ENCODE results near the gene RERE. TPM values are rescaled to one million over a fixed set of nuclear protein-coding genes. Genes with fewer than 3 reads are reported as not detected.

RERE gene
- total and polyA plus RNA-seq, 2 donors (not counting 3 experiments of a cell fraction or from before 2014, with no cell fraction given) = 14.1 to 113 TPM

- ChIA-PET CTCF (no interaction called here), POLR2A (no interaction called here)
- Histone ChIP-seq H3K79me2 (ENCODE audit: control insufficient read depth, insufficient read depth, low read length) (peaks cover 30% of the 10 kb centered on the region), H3K36me3 (ENCODE audit: control insufficient read depth in 2 of 2, extremely low read depth in 1 of 2, insufficient read depth in 2 of 2, low read length in 2 of 2) (no peaks in the 10 kb centered on the region), H3K4me3 (replicated peaks in 1 of 3; ENCODE audit: insufficient read depth in 1 of 3, low read depth in 1 of 3, low read length in 3 of 3) (peak overlapping the region; percentile 47 to 90 (median 85)), H4K20me1 (replicated peaks; ENCODE audit: control insufficient read depth, extremely low read depth, insufficient read depth, low read length) (no peaks in the 10 kb centered on the region), H3K27me3 (ENCODE audit: control insufficient read depth in 2 of 2, insufficient read depth in 2 of 2, low read length in 2 of 2) (no peaks in the 10 kb centered on the region), H3K9ac (replicated peaks; ENCODE audit: extremely low read depth, insufficient read depth, low read length) (peak overlapping the region; percentile 98), H3K4me2 (ENCODE audit: insufficient read depth, low read length) (peak overlapping the region; percentile 94), H3K9me3 (replicated peaks; ENCODE audit: control insufficient read depth, insufficient read depth, low read length) (no peaks in the 10 kb centered on the region), H3K9me1 (replicated peaks; ENCODE audit: control insufficient read depth, extremely low read depth, insufficient read depth, low read length) (no peaks in the 10 kb centered on the region), H2AFZ (ENCODE audit: low read depth, low read length) (peak overlapping the region; percentile 57), H3K4me1 (ENCODE audit: control insufficient read depth, extremely low read depth, insufficient read depth, low read length) (peaks cover 62% of the 10 kb centered on the region), H3K27ac (ENCODE audit: insufficient read depth, low read depth, low read length) (peak overlapping the region; percentile 92)
- FAIRE-seq (peak; percentile 79), DNase-seq (ENCODE audit: low read depth, low spot score) (peak; percentile 93)
- dilution Hi-C loops (cut with MboI; ENCODE audit: extremely low pct_ligation_motif_present, low sequenced_read_pairs) (no loop called here), intact Hi-C loops (cut with micrococcal nuclease) (loop anchor here (5.0 kb wide), 1 partner anchor 156 kb away; no protein-coding TSS in a partner anchor)
- BruUV-seq (replicated peaks) = TSS peak; percentile 79
- TF ChIP-seq MYC (IDR thresholded peaks at IDR 0.05; ENCODE audit: low read depth, low read length) = no peak
- TF ChIP-seq FOS (IDR thresholded peaks at IDR 0.05; ENCODE audit: borderline replicate concordance, insufficient read depth, low read length) = peak; percentile 78
- peak; percentile 54 for TF ChIP-seq JUN (IDR thresholded peaks at IDR 0.05; ENCODE audit: borderline replicate concordance, insufficient read depth, insufficient read length, low read depth)
These were observed 910 bp upstream of the RERE start for GRCh38 chr1:8818325-8818775.

- Histone ChIP-seq H3K9me1 (replicated peaks; ENCODE audit: control insufficient read depth, extremely low read depth, insufficient read depth, low read length) (no peaks in the 10 kb centered on the region), H3K27ac (ENCODE audit: insufficient read depth, low read depth, low read length) (peak overlapping the region; percentile 92), H2AFZ (ENCODE audit: low read depth, low read length) (peak overlapping the region; percentile 48), H3K9me3 (replicated peaks; ENCODE audit: control insufficient read depth, insufficient read depth, low read length) (no peaks in the 10 kb centered on the region), H4K20me1 (replicated peaks; ENCODE audit: control insufficient read depth, extremely low read depth, insufficient read depth, low read length) (no peaks in the 10 kb centered on the region), H3K9ac (replicated peaks; ENCODE audit: extremely low read depth, insufficient read depth, low read length) (peak overlapping the region; percentile 98), H3K4me1 (ENCODE audit: control insufficient read depth, extremely low read depth, insufficient read depth, low read length) (peaks cover 57% of the 10 kb centered on the region), H3K27me3 (ENCODE audit: control insufficient read depth in 2 of 2, insufficient read depth in 2 of 2, low read length in 2 of 2) (no peaks in the 10 kb centered on the region), H3K4me2 (ENCODE audit: insufficient read depth, low read length) (peak overlapping the region; percentile 80), H3K4me3 (replicated peaks in 1 of 3; ENCODE audit: insufficient read depth in 1 of 3, low read depth in 1 of 3, low read length in 3 of 3) (peak overlapping the region; percentile 84 to 98 (median 91)), H3K79me2 (ENCODE audit: control insufficient read depth, insufficient read depth, low read length) (peaks cover 37% of the 10 kb centered on the region), H3K36me3 (ENCODE audit: control insufficient read depth in 2 of 2, extremely low read depth in 1 of 2, insufficient read depth in 2 of 2, low read length in 2 of 2) (no peaks in the 10 kb centered on the region)
- TSS peak; percentile 46 for BruUV-seq (replicated peaks)
- DNase-seq (ENCODE audit: low read depth, low spot score) (peak; percentile 45), FAIRE-seq (no peak)
- intact Hi-C loops (cut with micrococcal nuclease) (loop anchor here (1.0 to 5.0 kb wide), 4 partner anchors 41 to 246 kb away; partner anchors contain the start of gene ENO1), dilution Hi-C loops (cut with MboI; ENCODE audit: extremely low pct_ligation_motif_present, low sequenced_read_pairs) (no loop called here)
- CTCF ChIA-PET = interaction anchor here (1.0 to 2.3 kb wide), 4 partner anchors 15 to 90 kb away, joined by 3 to 17 read pairs (median 8); no protein-coding TSS in a partner anchor
- TF ChIP-seq MAX (IDR thresholded peaks at IDR 0.05; ENCODE audit: insufficient read depth, insufficient read length) (no peak), FOS (IDR thresholded peaks at IDR 0.05; ENCODE audit: borderline replicate concordance, insufficient read depth, low read length) (no peak), JUN (IDR thresholded peaks at IDR 0.05; ENCODE audit: borderline replicate concordance, insufficient read depth, insufficient read length, low read depth) (no peak), POLR2AphosphoS5 (IDR thresholded peaks at IDR 0.05; ENCODE audit: insufficient read depth, low read depth, low read length) (no peak)
- POLR2A ChIA-PET = interaction anchor here (0.6 to 0.9 kb wide), 5 partner anchors 9 to 800 kb away, joined by 4 to 7 read pairs (median 5); no protein-coding TSS in a partner anchor
These were observed 519 bp downstream of the RERE start for GRCh38 chr1:8816831-8817411.
